Peyer's patch (tissue), 4 donors: Measurements from ENCODE around the gene CNPY1.

ENCODE experiments used
- CTCF ChIP-seq, 6 experiments: fragments of 450-650 bp in 4 of 6; fragments of 200-600 bp in 2 of 6; sonication (generic) in 1 of 6; IDR thresholded peaks; one replicate each; pipeline ENCODE4 v1.5.1; 2017 to 2019; ENCODE audit warnings: antibody characterized with exemption in 6 of 6, mild to moderate bottlenecking in 3 of 6, moderate library complexity in 1 of 6
- POLR2A ChIP-seq, 2 donors: fragments of 450-650 bp; IDR thresholded peaks; one replicate each; pipeline ENCODE4 v1.5.1; 2017; ENCODE audit warnings: antibody characterized with exemption in 2 of 2, mild to moderate bottlenecking in 2 of 2, moderate library complexity in 2 of 2

DNA sequence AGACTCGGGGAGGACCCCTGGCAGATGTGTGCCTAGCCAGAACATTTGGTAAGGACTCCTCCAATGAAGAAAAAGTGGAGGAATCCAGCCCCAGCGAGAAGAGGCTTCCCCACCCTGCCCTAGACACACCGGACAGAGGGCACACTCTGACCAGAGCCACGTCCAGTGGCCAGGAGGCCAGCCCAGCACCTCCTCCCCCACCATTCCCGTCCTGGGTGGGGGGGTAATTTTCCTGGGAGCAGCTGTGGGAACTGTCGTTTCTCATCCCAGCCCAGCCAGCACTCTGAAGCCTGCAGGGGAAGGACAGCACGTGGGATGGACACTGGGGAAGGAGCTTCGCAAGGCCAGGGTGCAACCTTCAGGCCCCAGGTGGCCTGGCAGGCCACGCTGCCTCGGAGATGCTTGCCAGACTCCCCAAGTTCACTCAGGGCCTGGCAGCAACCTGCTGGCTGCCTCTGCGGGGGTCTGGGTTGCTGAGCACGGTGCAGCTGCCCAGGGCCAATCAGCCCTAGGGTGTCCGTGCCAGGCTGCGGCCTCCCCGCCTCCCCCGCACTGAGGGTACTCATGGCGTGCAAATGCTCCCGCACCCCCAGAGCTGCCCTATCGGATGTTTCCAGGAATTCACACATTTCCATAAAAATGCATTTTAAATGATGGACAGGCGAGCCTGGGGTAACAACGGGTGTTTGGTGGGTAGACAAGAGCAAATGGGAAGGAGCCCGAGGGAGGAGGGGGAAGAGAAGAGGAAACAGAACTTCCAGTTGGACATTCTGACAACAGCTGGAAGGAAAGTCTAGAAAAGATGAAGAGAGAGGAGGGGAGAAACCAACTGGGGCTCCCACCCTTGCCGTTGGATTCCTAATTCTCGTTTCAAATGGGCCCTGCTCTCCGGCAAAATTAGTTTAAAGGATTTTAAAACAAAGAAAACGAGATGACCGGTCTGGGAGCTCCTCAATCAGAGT is 90.3 kb downstream of the CNPY1 start:
- TF ChIP-seq CTCF (IDR thresholded peaks at IDR 0.05): no peak
- no peak for TF ChIP-seq POLR2A (IDR thresholded peaks at IDR 0.05)
